ENCODE data around the gene RNASEL.

The RNASEL gene

GRCh38 chr1:182631053-182631677, 42.1 kb upstream of the RNASEL start:
- TF ChIP-seq ZFP3 (CRISPR knock-in tag; IDR thresholded peaks at IDR 0.05) (no peak), ZFP30 (CRISPR knock-in tag; IDR thresholded peaks at IDR 0.05) (no peak)
- ATAC-seq, result no peak

GRCh38 chr1:182630586-182630985, 41.5 kb upstream of the RNASEL start:
- no peak for ATAC-seq
- TF ChIP-seq POU6F1 (CRISPR knock-in tag; IDR thresholded peaks at IDR 0.05; ENCODE audit: borderline replicate concordance, low read depth) (no peak), SNAI2 (CRISPR knock-in tag; IDR thresholded peaks at IDR 0.05) (no peak), CREB5 (CRISPR knock-in tag; IDR thresholded peaks at IDR 0.05; ENCODE audit: low read depth) (no peak), ZFP3 (CRISPR knock-in tag; IDR thresholded peaks at IDR 0.05) (no peak), RARB (CRISPR knock-in tag; IDR thresholded peaks at IDR 0.05) (no peak), OSR1 (CRISPR knock-in tag; IDR thresholded peaks at IDR 0.05) (no peak)

GRCh38 chr1:182629499-182630096, 40.5 kb upstream of the RNASEL start:
- TF ChIP-seq BACH2 (CRISPR knock-in tag; IDR thresholded peaks at IDR 0.05; ENCODE audit: borderline replicate concordance) (no peak), PPARA (CRISPR knock-in tag; IDR thresholded peaks at IDR 0.05; ENCODE audit: borderline replicate concordance) (no peak), CSRNP3 (CRISPR knock-in tag; IDR thresholded peaks at IDR 0.05) (no peak), TOX (CRISPR knock-in tag; IDR thresholded peaks at IDR 0.05; ENCODE audit: borderline replicate concordance) (no peak), ZFP30 (CRISPR knock-in tag; IDR thresholded peaks at IDR 0.05) (no peak), ZC3H10 (CRISPR knock-in tag; IDR thresholded peaks at IDR 0.05) (no peak), ZNF8 (CRISPR knock-in tag; IDR thresholded peaks at IDR 0.05) (no peak), TCF4 (CRISPR knock-in tag; IDR thresholded peaks at IDR 0.05; ENCODE audit: borderline replicate concordance) (no peak), CSDC2 (CRISPR knock-in tag; IDR thresholded peaks at IDR 0.05) (no peak), POU6F1 (CRISPR knock-in tag; IDR thresholded peaks at IDR 0.05; ENCODE audit: borderline replicate concordance, low read depth) (no peak), ZNF565 (CRISPR knock-in tag; conservative IDR thresholded peaks at IDR 0.05; ENCODE audit: low read depth) (no peak), SNAI2 (CRISPR knock-in tag; IDR thresholded peaks at IDR 0.05) (no peak), TSHZ2 (CRISPR knock-in tag; IDR thresholded peaks at IDR 0.05) (no peak)
- ATAC-seq, result no peak

GRCh38 chr1:182629080-182629479, 40.0 kb upstream of the RNASEL start:
- ATAC-seq, result no peak
- TF ChIP-seq GLIS3 (CRISPR knock-in tag; IDR thresholded peaks at IDR 0.05) (no peak), ZC3H10 (CRISPR knock-in tag; IDR thresholded peaks at IDR 0.05) (no peak), SNAI2 (CRISPR knock-in tag; IDR thresholded peaks at IDR 0.05) (no peak), OSR1 (CRISPR knock-in tag; IDR thresholded peaks at IDR 0.05) (no peak), BACH2 (CRISPR knock-in tag; IDR thresholded peaks at IDR 0.05; ENCODE audit: borderline replicate concordance) (no peak), ZFP30 (CRISPR knock-in tag; IDR thresholded peaks at IDR 0.05) (no peak), RARB (CRISPR knock-in tag; IDR thresholded peaks at IDR 0.05) (no peak), ISL1 (CRISPR knock-in tag; IDR thresholded peaks at IDR 0.05) (no peak), POU6F1 (CRISPR knock-in tag; IDR thresholded peaks at IDR 0.05; ENCODE audit: borderline replicate concordance, low read depth) (no peak), ZNF8 (CRISPR knock-in tag; IDR thresholded peaks at IDR 0.05) (no peak), ESRRG (CRISPR knock-in tag; IDR thresholded peaks at IDR 0.05) (no peak), ZNF70 (CRISPR knock-in tag; IDR thresholded peaks at IDR 0.05) (no peak), TSHZ2 (CRISPR knock-in tag; IDR thresholded peaks at IDR 0.05) (no peak), TCF4 (CRISPR knock-in tag; IDR thresholded peaks at IDR 0.05; ENCODE audit: borderline replicate concordance) (no peak), ZNF565 (CRISPR knock-in tag; conservative IDR thresholded peaks at IDR 0.05; ENCODE audit: low read depth) (no peak)

Data from SK-N-SH treated with all-trans-retinoic acid at 6 μM for 48 hours (cell line).